Gastrocnemius medialis (tissue), 4 donors: ENCODE measurements around the gene FOXP3.

Source experiments
- CTCF ChIP-seq, 5 experiments: fragments of 450-650 bp in 3 of 5; fragments of 200-600 bp in 2 of 5; sonication (generic) in 2 of 5; IDR thresholded peaks in 4 of 5; conservative IDR thresholded peaks in 1 of 5; 1 replicate in 4 of 5; 2 replicates in 1 of 5; pipeline ENCODE4 v1.5.1; 2016 to 2019; ENCODE audit warnings: antibody characterized with exemption in 5 of 5, mild to moderate bottlenecking in 3 of 5, moderate library complexity in 3 of 5
- POLR2A ChIP-seq, 2 donors: fragments of 450-650 bp; IDR thresholded peaks; one replicate each; pipeline ENCODE4 v1.6.1; 2017; ENCODE audit warnings: antibody characterized with exemption in 2 of 2, mild to moderate bottlenecking in 2 of 2, moderate library complexity in 2 of 2

- TF ChIP-seq CTCF (IDR thresholded peaks at IDR 0.05 in 4 of 5, conservative IDR thresholded peaks at IDR 0.05 in 1 of 5) (no peak), POLR2A (IDR thresholded peaks at IDR 0.05) (no peak)
These were observed 51.6 kb downstream of the FOXP3 start for GRCh38 chrX:49212861-49213260.
